T-helper 9 cell (primary cell): ENCODE results near the gene KRT2.

Source experiments
- DNase-seq: peaks from one replicate; pipeline ENCODE4 v3.0.0-alpha.2; 2020

Gene KRT2

GRCh38 chr12:52662918-52663229 is 10.9 kb upstream of the KRT2 start:
- DNase-seq = no peak

- DNase-seq = no peak
These were observed 10.3 kb upstream of the KRT2 start for GRCh38 chr12:52662093-52662917.

DNA sequence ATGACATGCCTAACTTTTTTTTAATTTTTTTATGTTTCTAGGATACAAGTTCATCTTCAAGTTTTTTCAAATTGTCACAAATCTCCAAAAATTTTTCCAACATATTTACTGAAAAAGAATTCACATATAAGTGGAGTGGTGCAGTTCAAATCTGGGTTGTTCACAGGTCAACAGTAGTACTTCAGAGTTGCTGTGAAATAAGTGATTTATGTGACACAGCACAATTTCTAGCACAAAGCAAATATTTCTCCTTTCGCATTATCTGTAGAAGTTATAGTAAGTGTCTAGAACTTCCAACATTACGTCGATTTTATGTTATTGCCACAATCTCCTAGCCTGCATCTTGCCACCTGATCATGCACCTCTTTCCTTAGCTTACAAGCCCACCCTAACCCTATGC is 9.7 kb upstream of the KRT2 start:
- DNase-seq = no peak

DNA sequence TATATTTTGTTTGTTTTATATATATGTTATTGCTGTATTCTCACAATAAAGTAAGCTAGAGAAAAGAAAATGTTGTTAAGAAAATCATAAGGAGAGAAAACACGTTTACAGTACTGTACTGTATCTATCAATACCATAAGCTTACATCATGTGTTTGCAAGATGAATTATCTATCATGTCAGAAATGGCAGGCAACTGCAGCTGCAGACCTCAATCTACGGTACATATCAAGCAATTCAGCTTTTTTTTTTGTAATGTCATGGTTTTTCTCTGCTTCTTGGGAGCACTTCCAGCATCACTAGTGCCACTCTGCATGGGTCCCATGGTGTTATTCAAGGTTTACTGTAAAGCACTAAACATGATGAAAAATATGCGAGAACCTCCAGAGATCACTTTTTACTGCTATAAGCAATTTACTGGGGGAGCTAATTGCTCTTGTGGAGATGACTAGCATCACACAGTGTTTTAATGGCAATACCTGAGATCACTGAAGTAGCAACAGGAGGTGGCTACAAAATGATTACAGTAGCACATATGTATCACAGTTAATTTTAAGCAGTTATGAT is 9.0 kb upstream of the KRT2 start:
- DNase-seq = no peak

GRCh38 chr12:52659951-52660350 is 7.9 kb upstream of the KRT2 start:
- DNase-seq = no peak

GRCh38 chr12:52659395-52659794 is 7.4 kb upstream of the KRT2 start:
- DNase-seq = no peak

DNA sequence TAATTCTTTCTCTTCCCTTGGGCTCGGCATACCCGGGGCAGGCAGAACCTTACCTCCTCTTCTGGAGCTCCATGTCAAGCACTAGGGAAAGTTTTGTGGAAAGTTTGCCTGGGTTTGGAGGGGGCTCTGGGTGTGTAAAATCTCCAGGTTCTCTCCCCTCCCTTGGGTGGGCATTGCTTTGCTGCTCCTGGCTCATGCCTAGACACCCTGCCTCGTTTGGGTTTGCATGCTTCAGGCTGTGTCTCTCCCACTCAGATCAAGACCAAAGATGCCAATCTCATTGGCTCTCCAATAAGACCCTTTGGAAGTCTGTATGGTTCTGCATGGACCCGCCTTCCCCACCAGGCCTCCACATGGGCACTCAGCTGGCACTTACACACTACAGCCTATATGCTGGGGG is 6.2 kb upstream of the KRT2 start:
- no peak for DNase-seq

DNA sequence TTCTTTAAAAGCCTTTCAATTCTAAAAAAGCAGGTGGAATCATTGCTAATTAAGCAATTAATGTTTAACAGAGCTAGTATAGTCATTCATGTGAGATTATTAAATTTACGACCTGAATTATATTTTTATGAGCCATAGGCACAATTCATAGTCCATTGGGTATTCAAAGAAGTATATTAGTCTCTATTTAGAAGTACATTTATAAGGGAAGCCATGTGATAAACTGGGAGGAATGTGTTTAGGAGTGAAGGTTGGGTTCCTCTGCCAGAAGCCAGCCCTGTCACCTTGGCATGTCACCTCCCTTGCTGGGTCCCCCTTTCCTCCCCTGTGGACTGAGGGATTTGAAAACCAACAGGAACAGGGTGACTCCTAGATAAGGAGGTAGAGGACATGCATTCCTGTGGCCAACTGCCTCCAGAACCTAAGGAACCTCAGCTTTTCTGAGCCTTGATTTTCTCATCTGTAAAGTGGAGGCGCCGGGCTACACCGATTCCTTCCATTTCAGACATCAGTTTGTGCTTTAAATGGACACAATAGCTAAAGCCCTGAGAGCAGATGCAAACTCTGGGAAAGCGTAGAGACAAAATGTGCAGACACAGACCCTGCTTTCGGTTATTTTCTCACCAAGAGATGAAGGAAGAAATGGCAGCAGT is 5.4 kb upstream of the KRT2 start:
- DNase-seq = no peak

GRCh38 chr12:52656616-52657015 is 4.6 kb upstream of the KRT2 start:
- DNase-seq = no peak

DNA sequence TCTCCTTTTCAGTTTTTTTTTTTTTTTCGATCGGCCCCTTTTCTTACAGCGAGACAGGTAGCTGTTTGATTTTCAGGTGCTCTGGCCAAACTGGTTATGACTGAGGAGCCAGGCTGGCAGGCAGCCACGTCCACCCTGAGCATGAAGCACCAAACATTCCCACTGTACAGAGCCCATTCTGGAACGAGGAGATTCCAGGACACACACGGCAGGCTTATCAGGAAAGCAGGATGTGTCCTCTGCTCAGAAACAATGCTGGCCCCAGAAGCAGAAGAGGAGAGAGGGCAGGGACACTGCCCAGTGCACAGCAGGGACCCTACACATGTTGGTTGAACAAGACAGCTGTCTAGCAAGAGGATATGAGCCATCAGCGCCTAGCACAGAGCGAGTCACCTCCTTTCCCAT is 3.7 kb upstream of the KRT2 start:
- DNase-seq = no peak

DNA sequence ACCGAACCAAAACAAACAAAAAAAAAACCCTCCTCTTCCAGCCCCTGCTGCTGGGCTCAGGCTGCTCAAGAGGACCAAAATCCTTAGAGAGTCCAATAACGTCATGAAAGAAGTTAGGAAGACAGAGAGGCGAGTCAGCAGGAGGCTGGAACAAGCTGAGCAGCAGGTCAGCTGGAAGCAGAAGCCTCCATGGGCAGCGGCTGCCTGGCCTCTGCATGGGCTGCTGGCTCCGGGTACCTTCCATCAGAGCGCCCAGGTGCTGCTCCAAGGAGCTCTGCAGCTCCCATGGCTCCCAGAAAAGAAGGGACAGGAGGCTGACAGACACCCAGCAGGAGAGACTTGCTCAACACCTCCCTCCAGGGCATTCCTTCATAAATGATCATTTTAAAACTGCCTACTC is 3.2 kb upstream of the KRT2 start:
- DNase-seq = no peak

DNA sequence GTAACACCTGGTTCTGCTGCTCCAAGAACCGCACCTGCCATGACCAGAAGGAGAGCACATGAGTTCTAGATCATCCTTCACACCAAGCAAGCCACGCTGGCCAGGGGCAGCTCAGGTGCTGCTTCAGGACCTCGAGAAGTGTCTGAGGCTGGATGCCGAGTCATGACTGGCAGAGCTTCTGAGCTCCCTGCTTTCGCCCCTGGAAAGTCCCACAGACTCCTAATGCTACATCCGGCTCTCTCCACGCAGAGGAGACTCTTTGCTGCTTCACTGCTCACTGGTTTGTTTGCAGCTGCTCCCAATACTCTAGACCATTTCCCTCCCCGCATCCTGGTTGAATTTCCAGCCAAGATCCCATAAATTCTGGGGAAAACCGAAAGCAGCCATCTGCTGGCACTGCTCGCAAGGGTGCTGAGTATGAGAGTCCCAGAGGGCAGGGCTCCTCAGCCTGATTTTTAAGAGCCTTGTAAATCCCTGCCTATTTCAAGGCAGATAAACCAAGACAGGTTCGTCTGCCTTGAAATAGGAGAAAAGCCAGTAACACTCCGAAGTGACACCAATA is 1.4 kb downstream of the KRT2 start:
- DNase-seq = no peak

- DNase-seq = no peak
These were observed 2.9 kb downstream of the KRT2 start for GRCh38 chr12:52649066-52649465.

DNA sequence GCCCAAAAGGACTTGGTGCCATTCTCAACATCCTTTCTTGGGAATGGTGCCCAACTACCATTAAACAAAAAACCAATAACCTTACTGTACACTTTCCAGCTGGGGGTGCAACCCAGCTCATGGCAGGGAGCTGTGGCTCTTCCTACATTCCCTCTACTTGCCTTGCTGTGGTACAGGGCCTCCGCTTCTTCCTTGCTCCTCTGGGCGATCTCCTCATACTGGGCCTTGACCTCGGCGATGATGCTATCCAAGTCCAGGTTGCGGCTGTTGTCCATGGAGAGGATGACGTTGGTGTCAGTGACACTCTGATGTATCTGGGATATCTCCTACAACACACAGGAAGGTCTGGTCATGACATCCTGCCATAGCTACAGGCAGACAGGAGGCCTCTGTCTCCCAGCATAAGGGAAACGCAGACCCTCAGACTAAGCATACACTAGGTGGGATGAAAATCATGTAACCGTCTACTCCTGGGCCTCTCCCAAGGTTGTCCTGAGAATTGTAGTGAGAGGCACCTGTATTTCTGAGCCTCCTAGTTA is 3.9 kb downstream of the KRT2 start:
- no peak for DNase-seq

GRCh38 chr12:52647601-52648000 is 4.4 kb downstream of the KRT2 start:
- DNase-seq = no peak

- no peak for DNase-seq
These were observed 5.4 kb downstream of the KRT2 start for GRCh38 chr12:52646613-52647012.

- no peak for DNase-seq
These were observed 6.0 kb downstream of the KRT2 start for GRCh38 chr12:52645982-52646381.

- peak; percentile 9 for DNase-seq
These were observed 6.8 kb downstream of the KRT2 start for GRCh38 chr12:52645120-52645761.

DNA sequence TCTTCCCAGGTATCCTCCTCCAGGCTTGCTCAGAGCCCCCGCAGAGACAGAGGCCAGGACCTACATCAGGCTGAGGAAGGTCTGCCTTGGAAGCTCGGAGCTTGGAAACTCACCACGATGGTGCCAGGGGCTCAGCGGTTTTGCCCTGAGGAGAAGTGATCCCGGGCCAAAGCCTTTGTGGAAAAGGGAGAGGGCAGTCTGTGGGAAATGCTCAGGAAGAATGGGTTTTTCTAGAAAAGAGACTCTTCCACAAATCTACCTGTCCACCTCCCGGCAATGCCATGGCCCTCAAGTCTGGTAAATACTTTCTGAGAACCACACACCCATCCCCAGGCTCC is 8.0 kb downstream of the KRT2 start:
- DNase-seq = no peak

DNA sequence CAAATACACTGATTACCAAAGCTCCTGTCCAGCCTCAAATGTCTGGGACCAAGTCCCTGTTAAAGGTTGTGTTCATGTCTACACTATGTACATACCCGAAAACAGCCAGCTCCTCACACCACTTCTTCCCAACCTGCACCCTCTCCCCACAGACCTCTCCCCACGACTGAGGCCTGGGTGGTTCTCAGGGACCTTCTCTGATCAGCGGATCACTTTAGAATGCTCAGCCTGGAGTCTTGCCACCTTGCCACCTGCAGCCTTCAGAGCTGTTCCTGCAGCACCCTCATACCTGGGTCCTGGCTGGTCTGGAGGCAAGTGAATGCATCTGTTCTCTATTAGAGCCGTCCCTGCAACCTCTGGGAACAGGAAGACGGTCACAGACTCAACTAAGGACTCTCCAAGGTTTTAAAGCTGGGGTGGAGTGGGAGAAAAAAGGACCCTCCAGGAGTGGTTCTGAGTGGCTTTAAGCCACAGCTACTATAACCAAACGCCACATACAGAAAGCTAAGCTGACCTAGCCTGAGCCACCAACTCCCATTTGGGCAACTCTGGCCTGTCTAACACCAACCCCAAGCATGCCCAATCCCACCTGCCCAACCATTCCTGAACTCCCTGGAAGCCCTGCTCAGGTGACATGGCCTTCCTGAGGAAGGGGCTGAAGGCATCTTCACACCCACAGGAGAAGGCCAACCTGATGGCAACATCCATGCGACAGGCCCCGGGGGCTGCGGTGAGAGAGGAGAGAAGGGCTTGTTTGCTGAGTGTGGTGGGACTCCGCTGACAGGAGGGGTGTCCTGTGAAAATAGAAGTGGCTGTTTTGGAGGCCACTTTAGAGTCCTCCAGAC is 8.6 kb downstream of the KRT2 start:
- DNase-seq = no peak

DNA sequence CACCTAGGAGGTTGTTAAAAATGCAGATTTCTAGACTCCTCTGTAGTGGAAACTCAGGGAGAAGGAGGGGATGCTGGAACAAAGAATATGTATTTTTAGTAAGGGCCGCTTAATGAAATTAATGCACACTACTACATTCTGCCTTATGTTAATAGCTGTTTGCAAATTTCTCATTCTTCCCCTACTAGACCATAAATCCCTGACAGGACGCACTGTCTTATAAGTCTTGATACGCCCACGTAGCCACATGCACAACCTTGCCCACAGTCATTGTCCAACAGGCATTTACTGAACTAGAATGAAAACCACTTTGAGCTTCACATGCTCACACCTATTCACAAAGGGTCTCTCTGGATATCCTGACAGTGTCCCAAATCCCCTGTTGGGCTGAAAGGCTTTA is 10.5 kb downstream of the KRT2 start:
- no peak for DNase-seq

DNA sequence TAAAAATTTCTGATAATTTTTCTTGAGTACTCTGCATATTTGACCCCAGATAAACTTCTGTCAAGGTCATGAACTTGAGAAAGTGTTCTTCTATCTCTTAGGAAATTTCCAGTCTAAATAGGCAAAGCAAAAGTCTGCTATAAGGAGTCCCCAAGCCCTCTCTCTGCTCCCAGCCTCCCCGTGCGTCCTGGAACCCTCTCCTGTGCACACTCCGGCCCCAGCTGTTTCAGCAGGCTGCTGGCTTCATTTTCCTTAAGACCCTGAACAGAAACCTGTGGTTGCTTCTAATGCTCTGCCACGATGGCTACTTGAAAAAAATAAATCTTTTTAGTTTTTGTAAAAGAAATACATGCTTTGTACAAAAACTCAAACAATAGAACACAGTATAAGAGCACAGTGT is 14.7 kb downstream of the KRT2 start:
- no peak for DNase-seq
